Heart right ventricle (tissue), 16 donors: ENCODE measurements around the gene ITM2B. TPM values are rescaled to one million over a fixed set of nuclear protein-coding genes. Genes with fewer than 3 reads are reported as not detected.

ENCODE experiments used
- ATAC-seq, 8 donors: fragments of 200-7000 bp; cut with Tn5 transposase; one replicate each; pipeline ENCODE4 v1.9.1; 2020; ENCODE audit warnings: mild to moderate bottlenecking in 8 of 8, moderate library complexity in 8 of 8, moderate number of reproducible peaks in 1 of 8
- DNase-seq, 2 donors: peaks; one replicate each; pipeline ENCODE4 v3.0.0-alpha.2; 2020
- H3K27ac ChIP-seq, 10 donors: fragments of 200-600 bp; sonication (generic) in 2 of 10; one replicate each; pipeline versions ENCODE4 v1.5.0 to v1.8.0; 2020 to 2022; ENCODE audit warnings: mild to moderate bottlenecking in 3 of 10
- H3K27me3 ChIP-seq, 7 donors: fragments of 200-600 bp; one replicate each; pipeline ENCODE4 v1.8.0; 2021 to 2022; ENCODE audit warnings: mild to moderate bottlenecking in 2 of 7
- H3K36me3 ChIP-seq, 9 donors: fragments of 200-600 bp; sonication (generic) in 1 of 9; one replicate each; pipeline versions ENCODE4 v1.5.0 to v1.8.0; 2020 to 2022; ENCODE audit warnings: mild to moderate bottlenecking in 2 of 9
- H3K4me1 ChIP-seq, 9 donors: fragments of 200-600 bp; sonication (generic) in 1 of 9; one replicate each; pipeline versions ENCODE4 v1.5.0 to v1.8.0; 2020 to 2022; ENCODE audit warnings: mild to moderate bottlenecking in 4 of 9
- H3K4me3 ChIP-seq, 10 donors: fragments of 200-600 bp; sonication (generic) in 2 of 10; one replicate each; pipeline versions ENCODE4 v1.5.0 to v1.8.0; 2020 to 2022; ENCODE audit warnings: mild to moderate bottlenecking in 7 of 10, moderate library complexity in 2 of 10
- H3K9me3 ChIP-seq, 11 donors: fragments of 200-600 bp in 10 of 11; sonication (generic) in 2 of 11; one replicate each; pipeline versions ENCODE4 v1.5.0 to v1.8.0; 2013 to 2022; ENCODE audit warnings: mild to moderate bottlenecking in 2 of 11, control low read depth in 1 of 11, moderate library complexity in 1 of 11
- CTCF ChIP-seq, 9 donors: fragments of 200-600 bp; sonication (generic) in 2 of 9; IDR thresholded peaks; one replicate each; pipeline versions ENCODE4 v1.5.0 to v1.8.0; 2021 to 2022; ENCODE audit warnings: antibody characterized with exemption in 9 of 9, mild to moderate bottlenecking in 5 of 9, moderate library complexity in 1 of 9
- WGBS, 2 donors: extraction: QIAGEN DNeasy Blood & Tissue Kit; methylation state at CpG; one replicate each; pipeline ENCODE4 v1.1.7; 2013; ENCODE audit warnings: inconsistent platforms in 1 of 2; 5-methylcytosine and 5-hydroxymethylcytosine counted together
- intact Hi-C, 10 donors: fragments of 100-400 bp; cut with DNase I; formaldehyde crosslinking; loops; one replicate each; pipeline versions ENCODE4 v1.11.1 to v1.14.2; 2022
- polyA plus RNA-seq, 2 donors: library from polyadenylated mRNA; stranded (reverse); fragments of 200-250 nt; gene quantifications; one replicate each; pipeline ENCODE4 v1.2.3, GENCODE V29; 2013
- total RNA-seq, 10 donors: library from RNA; stranded (reverse); fragmentation: NEBNext Ultra II Directional in 3 of 10; extraction: Animal tissue kit (Norgen Biotek cat#: 25700) in 3 of 10; gene quantifications; one replicate each; pipeline versions ENCODE4 v1.2.1 to v1.2.4, GENCODE V29; 2021 to 2023
- donor health status: Arrhythmogenic right ventricular cardiomyopathy.
- donor health status: ischemic (EF 13 %, LVEDD 7.1; RV severe dilation, severe dysfunction).
- donor health status: healthy with polysubstance abuse.
- donor health status: DM: no; HTN: yes; CAD: no.
- donor health status: DM: no; HTN: no; CAD: no.
- donor health status: ischemic (EF 25% LVEDD 6.9; RV normal size, moderate dysfunction).
- donor health status: ischemic (EF 25% LVEDD 5.7; RV mildly dilated, moderate dysfunction).
- donor health status: healthy.
- donor health status: DM: yes; HTN: yes; CAD: no.
- donor health status: Ischemic cardiomyopathy.
- donor health status: ischemic (EF 35%, LVEDD 5.7; RV mildly dilated, moderate dysfunction).
- donor health status: nonischemic (EF 11% LVEDD 7.7; RV severe dilation, severe dysfunction).
- donor health status: DM: yes; HTN: yes; CAD: no.
- donor health status: PGD.
- donor health status: ischemic (EF 29% LVEDD 5.4; RV normal size, mild dysfunction).
- donor health status: nonischemic (EF 23%, LVEDD 6.1; RV moderate dilation, normal function).

ITM2B gene
- total and polyA plus RNA-seq, 12 donors = 272 to 636 (median 507) TPM

DNA sequence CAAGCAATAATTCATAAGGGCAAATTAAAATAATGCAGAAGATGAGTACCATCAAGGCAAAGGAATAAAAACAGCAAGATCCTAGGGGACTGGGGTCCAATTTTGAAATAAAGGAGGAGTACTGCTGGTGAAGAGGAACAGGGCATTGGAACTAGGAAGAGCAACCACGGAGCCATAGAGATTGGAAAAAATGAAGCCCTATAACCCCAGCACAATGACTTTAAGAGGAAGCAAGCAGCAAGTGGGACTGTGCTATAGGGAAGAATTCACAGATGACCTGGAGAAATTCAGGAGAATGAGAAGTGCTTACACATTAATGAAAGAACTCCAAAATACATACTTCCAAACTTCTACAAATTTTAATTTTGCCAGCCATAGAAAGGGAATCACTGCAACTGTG lies 44.9 kb upstream of the ITM2B start:
- no peaks in the 10 kb centered on the region for H3K36me3 ChIP-seq
- no peak overlapping the region for H3K27ac ChIP-seq
- peaks cover 0 to 6% (median 0%) of the 10 kb centered on the region in 9 donors for H3K4me1 ChIP-seq
- no peaks in the 10 kb centered on the region for H3K9me3 ChIP-seq
- no peak for TF ChIP-seq CTCF (IDR thresholded peaks at IDR 0.05)
- WGBS, 2 donors = 55 to 59% methylated on average over 1 of the region's 1 CpG
- intact Hi-C loops = no loop called here
- H3K27me3 ChIP-seq = no peaks in the 10 kb centered on the region
- DNase-seq (no peak), ATAC-seq (no peak)
- no peak overlapping the region for H3K4me3 ChIP-seq

- no peak for ATAC-seq
- no peaks in the 10 kb centered on the region for H3K27me3 ChIP-seq
- intact Hi-C loops = no loop called here
- no peak overlapping the region for H3K27ac ChIP-seq
- H3K4me1 ChIP-seq = peaks cover 0 to 11% (median 0%) of the 10 kb centered on the region in 9 donors
- TF ChIP-seq CTCF (IDR thresholded peaks at IDR 0.05) = no peak
- H3K9me3 ChIP-seq = no peaks in the 10 kb centered on the region
- 67 to 77% methylated on average over 2 of the region's 2 CpGs for WGBS, 2 donors
- DNase-seq = no peak
- H3K4me3 ChIP-seq = no peak overlapping the region
- H3K36me3 ChIP-seq = no peaks in the 10 kb centered on the region
Observed at GRCh38 chr13:48188601-48189000, 44.4 kb upstream of the ITM2B start.

- Histone ChIP-seq H3K27ac (no peak overlapping the region), H3K4me3 (no peak overlapping the region), H3K36me3 (no peaks in the 10 kb centered on the region), H3K4me1 (peaks cover 0 to 15% (median 0%) of the 10 kb centered on the region in 9 donors), H3K27me3 (no peaks in the 10 kb centered on the region), H3K9me3 (no peaks in the 10 kb centered on the region)
- intact Hi-C loops = no loop called here
- ATAC-seq = no peak
- WGBS, 2 donors = 70 to 82% methylated on average over 1 of the region's 1 CpG
- no peak for DNase-seq
- TF ChIP-seq CTCF (IDR thresholded peaks at IDR 0.05) = no peak
Observed at GRCh38 chr13:48189171-48189570, 43.8 kb upstream of the ITM2B start.

GRCh38 chr13:48192411-48192935 lies 40.5 kb upstream of the ITM2B start:
- Histone ChIP-seq H3K9me3 (no peaks in the 10 kb centered on the region), H3K27ac (no peak overlapping the region), H3K36me3 (no peaks in the 10 kb centered on the region), H3K4me3 (no peak overlapping the region), H3K27me3 (no peaks in the 10 kb centered on the region), H3K4me1 (peaks cover 0 to 25% (median 0%) of the 10 kb centered on the region in 9 donors)
- ATAC-seq (no peak), DNase-seq (no peak)
- 74 to 77% methylated on average over 8 of the region's 8 CpGs for WGBS, 2 donors
- intact Hi-C loops = no loop called here
- TF ChIP-seq CTCF (IDR thresholded peaks at IDR 0.05) = no peak
